HepG2 (cell line): ENCODE measurements around the gene SHFL. TPM values are rescaled to one million over a fixed set of nuclear protein-coding genes. Genes with fewer than 3 reads are reported as not detected.
A peak's percentile ranks its signal among the peaks of the same experiment; 100 is the strongest.

Experiments used
- AKAP8 ChIP-seq: sonication (generic); formaldehyde crosslinking; IDR thresholded peaks from 2 replicates; pipeline ENCODE4 v1.5.1; 2020; ENCODE audit warnings: mild to moderate bottlenecking, missing genetic modification reagents
- ATM ChIP-seq: fragments of 450-650 bp; IDR thresholded peaks from 2 replicates; pipeline ENCODE4 v1.7.1; 2017; ENCODE audit warnings: mild to moderate bottlenecking, borderline replicate concordance
- DZIP1 ChIP-seq: sonication (generic); formaldehyde crosslinking; IDR thresholded peaks from 2 replicates; pipeline ENCODE4 v1.5.0; 2020; ENCODE audit warnings: mild to moderate bottlenecking, missing genetic modification reagents
- GZF1 ChIP-seq: sonication (generic); formaldehyde crosslinking; IDR thresholded peaks from 2 replicates; pipeline ENCODE4 v1.5.1; 2020; ENCODE audit warnings: mild to moderate bottlenecking, missing genetic modification reagents
- HNRNPUL1 ChIP-seq: fragments of 200-400 bp; formaldehyde crosslinking; IDR thresholded peaks from 2 replicates; pipeline ENCODE4 v1.6.1; 2017; ENCODE audit warnings: low read depth, mild to moderate bottlenecking, low read length, moderate library complexity
- IRF2 ChIP-seq: IDR thresholded peaks from 2 replicates; pipeline ENCODE4 v1.6.1; 2018; ENCODE audit warnings: missing genetic modification reagents, missing compliant biosample characterization
- KDM2A ChIP-seq: sonication (generic); formaldehyde crosslinking; IDR thresholded peaks from 2 replicates; pipeline ENCODE4 v1.4.0; 2020; ENCODE audit warnings: low read depth, missing genetic modification reagents, borderline replicate concordance
- NFE2 ChIP-seq: sonication (generic); formaldehyde crosslinking; IDR thresholded peaks from 2 replicates; pipeline ENCODE4 v1.4.0; 2020; ENCODE audit warnings: missing genetic modification reagents
- NFYB ChIP-seq: sonication (generic); formaldehyde crosslinking; IDR thresholded peaks from 2 replicates; pipeline ENCODE4 v1.4.0; 2020; ENCODE audit warnings: missing genetic modification reagents
- PAX8 ChIP-seq: sonication (generic); formaldehyde crosslinking; IDR thresholded peaks from 2 replicates; pipeline ENCODE4 v1.8.0; 2022; ENCODE audit warnings: mild to moderate bottlenecking, missing genetic modification reagents, borderline replicate concordance
- XBP1 ChIP-seq: sonication (generic); formaldehyde crosslinking; IDR thresholded peaks from 2 replicates; pipeline ENCODE4 v1.5.0; 2020; ENCODE audit warnings: missing genetic modification reagents
- ZBTB38 ChIP-seq: sonication (generic); formaldehyde crosslinking; IDR thresholded peaks from 2 replicates; pipeline ENCODE4 v1.5.1; 2020; ENCODE audit warnings: mild to moderate bottlenecking, missing genetic modification reagents
- ZNF33A ChIP-seq: sonication (generic); formaldehyde crosslinking; IDR thresholded peaks from 2 replicates; pipeline ENCODE4 v1.5.1; 2020; ENCODE audit warnings: missing genetic modification reagents, mild to moderate bottlenecking, moderate library complexity, borderline replicate concordance
- ZNF503 ChIP-seq: sonication (generic); formaldehyde crosslinking; IDR thresholded peaks from 2 replicates; pipeline ENCODE4 v1.4.0; 2020; ENCODE audit warnings: missing genetic modification reagents
- ZNF589 ChIP-seq: sonication (generic); formaldehyde crosslinking; conservative IDR thresholded peaks from 2 replicates; pipeline ENCODE4 v1.8.0; 2022; ENCODE audit warnings: mild to moderate bottlenecking, moderate library complexity, missing genetic modification reagents
- ZNF703 ChIP-seq: sonication (generic); formaldehyde crosslinking; IDR thresholded peaks from 2 replicates; pipeline ENCODE4 v1.5.1; 2020; ENCODE audit warnings: missing genetic modification reagents, mild to moderate bottlenecking, moderate library complexity, borderline replicate concordance
- ZNF746 ChIP-seq: sonication (generic); formaldehyde crosslinking; IDR thresholded peaks from 2 replicates; pipeline ENCODE4 v1.8.0; 2022; ENCODE audit warnings: mild to moderate bottlenecking, missing genetic modification reagents
- ZNF747 ChIP-seq: sonication (generic); formaldehyde crosslinking; IDR thresholded peaks from 2 replicates; pipeline ENCODE4 v1.8.1; 2023; ENCODE audit warnings: missing genetic modification reagents, mild to moderate bottlenecking, borderline replicate concordance
- ZNF776 ChIP-seq: sonication (generic); formaldehyde crosslinking; IDR thresholded peaks from 2 replicates; pipeline ENCODE4 v1.4.0; 2020; ENCODE audit warnings: mild to moderate bottlenecking, missing genetic modification reagents
- polyA plus RNA-seq, 8 experiments: library from polyadenylated mRNA; depleted of rRNA in 3 of 8; stranded (reverse) in 7 of 8; unstranded in 1 of 8; fragments of >200 nt; fragmentation: Illumina TruSeq in 4 of 8; extraction: Trizol in 4 of 8; gene quantifications; 2 replicates each; pipeline versions ENCODE4 v1.2.1 to v1.2.3, GENCODE V29; 2011 to 2016; ENCODE audit warnings: low read depth in 4 of 8, missing spikeins in 1 of 8, mixed read lengths in 1 of 8; ENCODE audit not compliant: insufficient read depth in 1 of 8
- total RNA-seq, 5 experiments: library from RNA; depleted of rRNA; stranded (reverse); fragments of >200 nt; fragmentation: Illumina TruSeq; extraction: Trizol; gene quantifications; 2 replicates each; pipeline ENCODE4 v1.2.3, GENCODE V29; 2016; ENCODE audit warnings: low read depth in 1 of 5
- TF ChIP-seq, protein P1 (sequence below): sonication (generic); formaldehyde crosslinking; IDR thresholded peaks from 2 replicates; pipeline ENCODE4 v1.5.0; 2020; ENCODE audit warnings: missing genetic modification reagents
- TF ChIP-seq, protein P2 (sequence below): sonication (generic); formaldehyde crosslinking; IDR thresholded peaks from 2 replicates; pipeline ENCODE4; 2020; ENCODE audit warnings: missing genetic modification reagents, mild to moderate bottlenecking, borderline replicate concordance

SHFL gene
- total and polyA plus RNA-seq, 2 of the 13 experiments (the other 11 are each of a cell fraction or from before 2014, with no cell fraction given): 12.3 to 36.4 TPM

DNA sequence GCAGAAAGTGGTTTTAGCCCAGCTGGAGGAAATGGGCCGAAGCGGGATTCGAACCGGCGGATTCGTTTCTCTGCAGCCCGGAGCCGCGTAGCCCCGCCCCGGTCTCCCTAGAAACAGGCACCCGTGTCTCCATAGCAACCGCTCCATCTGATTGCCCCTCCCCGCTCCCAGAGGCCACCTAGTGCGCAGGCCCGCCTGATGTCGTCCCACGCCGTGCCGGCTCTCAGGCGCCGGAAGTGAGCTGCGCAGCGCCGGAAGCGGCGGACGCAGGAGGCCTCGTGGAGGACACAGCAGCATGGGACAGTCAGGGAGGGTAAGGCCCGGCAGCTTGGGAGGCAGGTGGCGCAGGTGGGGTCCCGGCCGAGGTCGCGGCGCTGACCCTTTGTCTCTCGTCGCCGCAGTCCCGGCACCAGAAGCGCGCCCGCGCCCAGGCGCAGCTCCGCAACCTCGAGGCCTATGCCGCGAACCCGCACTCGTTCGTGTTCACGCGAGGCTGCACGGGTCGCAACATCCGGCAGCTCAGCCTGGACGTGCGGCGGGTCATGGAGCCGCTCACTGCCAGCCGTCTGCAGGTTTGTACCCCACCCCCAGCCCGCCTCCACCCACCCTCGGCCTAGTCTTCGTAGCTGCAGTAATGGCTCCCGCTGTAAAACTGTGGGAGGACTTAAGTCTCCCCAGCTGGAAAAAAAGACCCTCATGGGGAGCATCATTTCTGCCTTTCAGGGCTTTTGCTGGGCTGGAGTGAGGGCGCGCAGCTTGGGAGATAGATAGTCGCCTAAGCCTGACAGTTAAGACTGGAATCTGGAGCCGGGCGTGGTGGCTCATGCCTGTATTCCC, 20.2 kb downstream of the SHFL start, which contains the start of gene PPAN (continued):
- 0 out of 2 replicates have a peak, but pooled peaks have one; percentile 82 for TF ChIP-seq DZIP1 (CRISPR knock-in tag)
- 0 out of 2 replicates have a peak, but pooled peaks have one; percentile 83 for TF ChIP-seq ZNF747 (CRISPR knock-in tag)
- TF ChIP-seq ZNF776 (CRISPR knock-in tag): 0 out of 2 replicates have a peak, but pooled peaks have one; percentile 66
- no peak for TF ChIP-seq ZNF589 (CRISPR knock-in tag)
- TF ChIP-seq ZNF746: no peak
- TF ChIP-seq KDM2A (CRISPR knock-in tag): peak; percentile 89
- no peak for TF ChIP-seq NFE2 (CRISPR knock-in tag)
- TF ChIP-seq AKAP8 (CRISPR knock-in tag): peak; percentile 95
- 0 out of 2 replicates have a peak, but pooled peaks have one; percentile 34 for TF ChIP-seq ZNF503 (CRISPR knock-in tag)
- TF ChIP-seq, protein P1, sequence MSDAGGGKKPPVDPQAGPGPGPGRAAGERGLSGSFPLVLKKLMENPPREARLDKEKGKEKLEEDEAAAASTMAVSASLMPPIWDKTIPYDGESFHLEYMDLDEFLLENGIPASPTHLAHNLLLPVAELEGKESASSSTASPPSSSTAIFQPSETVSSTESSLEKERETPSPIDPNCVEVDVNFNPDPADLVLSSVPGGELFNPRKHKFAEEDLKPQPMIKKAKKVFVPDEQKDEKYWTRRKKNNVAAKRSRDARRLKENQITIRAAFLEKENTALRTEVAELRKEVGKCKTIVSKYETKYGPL (CRISPR knock-in tag): 0 out of 2 replicates have a peak, but pooled peaks have one; percentile 17
- no peak for TF ChIP-seq HNRNPUL1
- no peak for TF ChIP-seq PAX8
- no peak for TF ChIP-seq ZNF703 (CRISPR knock-in tag)
- TF ChIP-seq XBP1 (CRISPR knock-in tag): no peak
- TF ChIP-seq ZBTB38 (CRISPR knock-in tag): peak; percentile 82; the same call in 1 of the 2 replicates
- peak; percentile 80 for TF ChIP-seq IRF2
- TF ChIP-seq, protein P2, sequence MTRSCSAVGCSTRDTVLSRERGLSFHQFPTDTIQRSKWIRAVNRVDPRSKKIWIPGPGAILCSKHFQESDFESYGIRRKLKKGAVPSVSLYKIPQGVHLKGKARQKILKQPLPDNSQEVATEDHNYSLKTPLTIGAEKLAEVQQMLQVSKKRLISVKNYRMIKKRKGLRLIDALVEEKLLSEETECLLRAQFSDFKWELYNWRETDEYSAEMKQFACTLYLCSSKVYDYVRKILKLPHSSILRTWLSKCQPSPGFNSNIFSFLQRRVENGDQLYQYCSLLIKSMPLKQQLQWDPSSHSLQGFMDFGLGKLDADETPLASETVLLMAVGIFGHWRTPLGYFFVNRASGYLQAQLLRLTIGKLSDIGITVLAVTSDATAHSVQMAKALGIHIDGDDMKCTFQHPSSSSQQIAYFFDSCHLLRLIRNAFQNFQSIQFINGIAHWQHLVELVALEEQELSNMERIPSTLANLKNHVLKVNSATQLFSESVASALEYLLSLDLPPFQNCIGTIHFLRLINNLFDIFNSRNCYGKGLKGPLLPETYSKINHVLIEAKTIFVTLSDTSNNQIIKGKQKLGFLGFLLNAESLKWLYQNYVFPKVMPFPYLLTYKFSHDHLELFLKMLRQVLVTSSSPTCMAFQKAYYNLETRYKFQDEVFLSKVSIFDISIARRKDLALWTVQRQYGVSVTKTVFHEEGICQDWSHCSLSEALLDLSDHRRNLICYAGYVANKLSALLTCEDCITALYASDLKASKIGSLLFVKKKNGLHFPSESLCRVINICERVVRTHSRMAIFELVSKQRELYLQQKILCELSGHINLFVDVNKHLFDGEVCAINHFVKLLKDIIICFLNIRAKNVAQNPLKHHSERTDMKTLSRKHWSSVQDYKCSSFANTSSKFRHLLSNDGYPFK (CRISPR knock-in tag): peak; percentile 85
- TF ChIP-seq NFYB (CRISPR knock-in tag): 0 out of 2 replicates have a peak, but pooled peaks have one; percentile 8
- TF ChIP-seq ZNF33A (CRISPR knock-in tag): no peak
- 0 out of 2 replicates have a peak, but pooled peaks have one; percentile 61 for TF ChIP-seq GZF1 (CRISPR knock-in tag)
- TF ChIP-seq ATM: no peak
